ENCODE data around the gene CLEC6A.

CLEC6A gene

GRCh38 chr12:8466241-8466640 is 10.5 kb downstream of the CLEC6A start:
- H3K4me3 ChIP-seq (ENCODE audit: control insufficient read depth, low read depth, low read length) = no peak overlapping the region
- no peak for DNase-seq (ENCODE audit: low read depth)
- TF ChIP-seq, protein P1, sequence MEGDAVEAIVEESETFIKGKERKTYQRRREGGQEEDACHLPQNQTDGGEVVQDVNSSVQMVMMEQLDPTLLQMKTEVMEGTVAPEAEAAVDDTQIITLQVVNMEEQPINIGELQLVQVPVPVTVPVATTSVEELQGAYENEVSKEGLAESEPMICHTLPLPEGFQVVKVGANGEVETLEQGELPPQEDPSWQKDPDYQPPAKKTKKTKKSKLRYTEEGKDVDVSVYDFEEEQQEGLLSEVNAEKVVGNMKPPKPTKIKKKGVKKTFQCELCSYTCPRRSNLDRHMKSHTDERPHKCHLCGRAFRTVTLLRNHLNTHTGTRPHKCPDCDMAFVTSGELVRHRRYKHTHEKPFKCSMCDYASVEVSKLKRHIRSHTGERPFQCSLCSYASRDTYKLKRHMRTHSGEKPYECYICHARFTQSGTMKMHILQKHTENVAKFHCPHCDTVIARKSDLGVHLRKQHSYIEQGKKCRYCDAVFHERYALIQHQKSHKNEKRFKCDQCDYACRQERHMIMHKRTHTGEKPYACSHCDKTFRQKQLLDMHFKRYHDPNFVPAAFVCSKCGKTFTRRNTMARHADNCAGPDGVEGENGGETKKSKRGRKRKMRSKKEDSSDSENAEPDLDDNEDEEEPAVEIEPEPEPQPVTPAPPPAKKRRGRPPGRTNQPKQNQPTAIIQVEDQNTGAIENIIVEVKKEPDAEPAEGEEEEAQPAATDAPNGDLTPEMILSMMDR (IDR thresholded peaks at IDR 0.05; ENCODE audit: control insufficient read depth, insufficient read depth, low read depth, low read length, missing control alignments) = no peak

DNA sequence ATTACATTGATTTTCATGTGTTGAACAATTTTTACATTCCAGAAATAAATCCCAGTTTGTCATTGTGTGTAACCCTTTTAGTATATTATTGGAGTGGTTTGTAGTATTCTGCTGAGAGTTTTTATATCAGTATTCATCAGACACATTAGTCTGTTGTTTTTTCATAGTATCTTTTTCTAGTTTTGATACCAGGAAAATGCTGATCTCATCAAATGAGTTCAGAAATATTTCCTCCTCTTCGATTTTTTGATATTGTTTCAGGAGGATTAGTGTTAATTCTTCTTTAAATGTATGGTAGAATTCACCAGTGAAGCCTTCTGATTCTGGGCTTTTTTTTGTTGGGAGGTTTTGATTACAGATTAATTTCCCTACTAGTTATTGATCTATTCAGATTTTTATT is 15.3 kb downstream of the CLEC6A start:
- H3K4me3 ChIP-seq (ENCODE audit: control insufficient read depth, low read depth, low read length) = no peak overlapping the region
- no peak for DNase-seq (ENCODE audit: low read depth)
- TF ChIP-seq, protein P1 (IDR thresholded peaks at IDR 0.05; ENCODE audit: control insufficient read depth, insufficient read depth, low read depth, low read length, missing control alignments) = no peak

GRCh38 chr12:8475508-8476203 is 19.9 kb downstream of the CLEC6A start:
- no peak overlapping the region for H3K4me3 ChIP-seq (ENCODE audit: control insufficient read depth, low read depth, low read length)
- TF ChIP-seq, protein P1 (IDR thresholded peaks at IDR 0.05; ENCODE audit: control insufficient read depth, insufficient read depth, low read depth, low read length, missing control alignments) = no peak
- no peak for DNase-seq (ENCODE audit: low read depth)

GRCh38 chr12:8482571-8483061 is 26.9 kb downstream of the CLEC6A start:
- H3K4me3 ChIP-seq (ENCODE audit: control insufficient read depth, low read depth, low read length) = no peak overlapping the region
- DNase-seq (ENCODE audit: low read depth) = no peak
- TF ChIP-seq, protein P1 (IDR thresholded peaks at IDR 0.05; ENCODE audit: control insufficient read depth, insufficient read depth, low read depth, low read length, missing control alignments) = no peak

DNA sequence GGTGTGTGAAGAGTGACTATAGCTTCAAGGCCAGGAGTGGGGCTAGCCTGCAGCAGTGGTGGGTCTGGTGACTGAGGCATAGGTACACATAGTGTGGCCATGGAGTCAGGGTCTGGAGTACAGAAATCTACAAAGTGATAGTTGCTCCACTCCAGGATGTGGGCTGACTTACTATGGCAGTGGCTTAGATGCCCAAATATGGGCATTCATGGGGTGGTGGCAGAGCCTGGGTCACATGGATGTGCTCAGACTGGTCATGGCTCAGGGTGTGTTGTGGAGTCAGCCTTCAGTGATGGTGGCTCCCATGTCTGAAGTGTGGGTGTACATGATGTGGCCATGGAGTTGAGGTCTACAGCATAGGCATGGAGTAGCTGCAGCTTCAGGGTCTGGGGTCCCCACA is 27.3 kb downstream of the CLEC6A start:
- DNase-seq (ENCODE audit: low read depth) = no peak
- H3K4me3 ChIP-seq (ENCODE audit: control insufficient read depth, low read depth, low read length) = no peak overlapping the region
- TF ChIP-seq, protein P1 (IDR thresholded peaks at IDR 0.05; ENCODE audit: control insufficient read depth, insufficient read depth, low read depth, low read length, missing control alignments) = no peak

DNA sequence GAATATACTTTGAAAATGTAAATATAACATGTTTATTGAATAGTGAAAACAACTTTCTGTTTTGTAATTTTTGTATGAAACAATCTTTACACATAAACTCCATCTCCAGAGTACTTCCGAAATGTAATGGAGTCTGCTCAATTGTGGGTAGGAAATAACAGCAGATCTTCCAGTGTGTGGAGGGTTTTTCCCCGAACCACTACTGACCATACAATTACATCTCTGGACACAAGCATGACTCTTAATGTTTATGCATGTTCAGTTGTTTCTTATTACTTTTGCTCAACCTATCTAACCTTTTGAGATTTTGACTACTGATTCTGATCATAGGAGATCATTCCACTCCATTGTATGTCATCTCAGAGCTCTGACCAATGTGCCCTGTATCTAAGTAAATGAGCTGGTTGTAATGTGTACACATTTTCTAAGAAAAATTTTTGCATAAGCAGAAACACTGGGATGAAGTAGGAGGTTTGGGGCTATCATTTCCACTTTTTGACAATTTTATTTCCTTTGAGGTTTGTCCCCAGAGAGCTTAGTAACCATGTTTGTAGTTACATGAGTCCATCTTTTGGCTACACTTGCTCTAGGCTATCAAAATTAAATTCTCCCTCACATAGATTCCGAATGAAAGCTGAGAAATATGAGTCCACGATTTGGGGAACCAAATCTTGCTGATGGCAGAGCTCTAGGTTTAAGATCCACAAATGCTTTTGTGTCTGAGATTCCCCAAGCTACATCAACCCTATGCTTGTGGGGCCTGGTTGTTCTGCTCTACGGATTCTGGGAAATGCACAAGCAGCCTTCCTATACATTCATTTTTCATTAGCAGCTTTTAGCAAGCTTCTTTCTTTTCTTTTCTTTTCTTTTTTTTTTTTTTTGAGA is 36.1 kb downstream of the CLEC6A start:
- TF ChIP-seq, protein P1 (IDR thresholded peaks at IDR 0.05; ENCODE audit: control insufficient read depth, insufficient read depth, low read depth, low read length, missing control alignments) = no peak
- DNase-seq (ENCODE audit: low read depth) = no peak
- H3K4me3 ChIP-seq (ENCODE audit: control insufficient read depth, low read depth, low read length) = no peak overlapping the region
